WERI-Rb-1 (cell line): ENCODE data around the gene ATP2A3.

ENCODE experiments used
- DNase-seq: peaks from one replicate; pipeline ENCODE4 v3.0.0-alpha.2; 2020
- H3K27ac ChIP-seq: fragments of 250-450 bp; sonication (Bioruptor Pico); 2 replicates; pipeline ENCODE4 v1.5.1; 2020; ENCODE audit warnings: mild to moderate bottlenecking, moderate library complexity
- H3K27me3 ChIP-seq: fragments of 250-450 bp; sonication (Bioruptor Pico); 2 replicates; pipeline ENCODE4 v1.5.1; 2021; ENCODE audit warnings: mild to moderate bottlenecking, low read depth, moderate library complexity; ENCODE audit not compliant: insufficient read depth, severe bottlenecking
- H3K36me3 ChIP-seq: fragments of 250-450 bp; sonication (Bioruptor Pico); 2 replicates; pipeline ENCODE4 v1.5.1; 2020; ENCODE audit warnings: mild to moderate bottlenecking, moderate library complexity
- H3K4me3 ChIP-seq: 2 replicates; pipeline ENCODE4 v1.5.1; 2011; ENCODE audit warnings: low read depth, mild to moderate bottlenecking, control low read depth, low read length
- H3K9me3 ChIP-seq: fragments of 250-450 bp; sonication (Bioruptor Pico); 2 replicates; pipeline ENCODE4 v1.5.1; 2021; ENCODE audit warnings: mild to moderate bottlenecking, moderate library complexity; ENCODE audit not compliant: severe bottlenecking
- TF ChIP-seq, protein P1 (sequence below): IDR thresholded peaks from 2 replicates; pipeline ENCODE4 v1.5.1; 2011; ENCODE audit warnings: low read depth, mild to moderate bottlenecking, control low read depth, inconsistent platforms, low read length

Gene ATP2A3

DNA sequence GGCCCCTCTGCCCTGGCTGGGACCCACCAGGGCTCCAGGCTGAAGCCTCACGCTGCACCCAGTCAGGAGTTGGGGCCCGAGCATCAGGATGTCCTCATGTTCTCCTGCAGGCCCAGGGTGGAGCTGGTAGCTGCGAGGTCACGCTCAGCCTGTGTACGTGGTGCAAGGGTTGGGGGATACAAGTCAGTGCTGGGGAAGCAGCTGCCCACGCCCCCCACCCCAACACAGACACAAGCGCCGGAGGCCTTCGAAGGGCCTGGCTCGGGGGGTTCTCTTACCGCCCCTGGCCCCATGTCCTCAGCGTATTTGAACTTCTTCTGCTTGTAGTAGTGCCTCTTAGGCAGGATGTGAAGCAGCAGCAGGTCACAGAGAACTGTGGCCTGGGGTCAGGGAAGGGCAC, 66.5 kb downstream of the ATP2A3 start:
- TF ChIP-seq, protein P1, sequence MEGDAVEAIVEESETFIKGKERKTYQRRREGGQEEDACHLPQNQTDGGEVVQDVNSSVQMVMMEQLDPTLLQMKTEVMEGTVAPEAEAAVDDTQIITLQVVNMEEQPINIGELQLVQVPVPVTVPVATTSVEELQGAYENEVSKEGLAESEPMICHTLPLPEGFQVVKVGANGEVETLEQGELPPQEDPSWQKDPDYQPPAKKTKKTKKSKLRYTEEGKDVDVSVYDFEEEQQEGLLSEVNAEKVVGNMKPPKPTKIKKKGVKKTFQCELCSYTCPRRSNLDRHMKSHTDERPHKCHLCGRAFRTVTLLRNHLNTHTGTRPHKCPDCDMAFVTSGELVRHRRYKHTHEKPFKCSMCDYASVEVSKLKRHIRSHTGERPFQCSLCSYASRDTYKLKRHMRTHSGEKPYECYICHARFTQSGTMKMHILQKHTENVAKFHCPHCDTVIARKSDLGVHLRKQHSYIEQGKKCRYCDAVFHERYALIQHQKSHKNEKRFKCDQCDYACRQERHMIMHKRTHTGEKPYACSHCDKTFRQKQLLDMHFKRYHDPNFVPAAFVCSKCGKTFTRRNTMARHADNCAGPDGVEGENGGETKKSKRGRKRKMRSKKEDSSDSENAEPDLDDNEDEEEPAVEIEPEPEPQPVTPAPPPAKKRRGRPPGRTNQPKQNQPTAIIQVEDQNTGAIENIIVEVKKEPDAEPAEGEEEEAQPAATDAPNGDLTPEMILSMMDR, result no peak
- no peak for DNase-seq
- Histone ChIP-seq H3K27ac (no peak overlapping the region), H3K27me3 (no peaks in the 10 kb centered on the region), H3K36me3 (no peaks in the 10 kb centered on the region), H3K9me3 (no peaks in the 10 kb centered on the region), H3K4me3 (no peak overlapping the region)

DNA sequence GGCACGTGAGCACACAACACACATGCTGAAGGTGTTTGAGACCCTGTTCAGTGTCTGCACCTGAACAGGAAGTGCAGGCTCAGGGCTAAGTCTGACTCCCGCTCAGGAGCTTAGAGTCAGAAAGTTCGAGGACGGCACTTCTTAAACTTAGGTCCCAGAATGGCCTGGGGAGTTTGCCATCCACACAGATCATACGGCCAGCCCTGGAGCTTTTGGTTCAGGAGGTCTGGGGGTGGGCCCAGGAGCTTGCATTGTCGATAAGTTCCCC, 67.3 kb downstream of the ATP2A3 start:
- H3K9me3 ChIP-seq, result no peaks in the 10 kb centered on the region
- no peak for DNase-seq
- TF ChIP-seq, protein P1, result no peak
- H3K27me3 ChIP-seq, result no peaks in the 10 kb centered on the region
- H3K27ac ChIP-seq, result no peak overlapping the region; the same call in 1 of the 2 replicates
- no peaks in the 10 kb centered on the region for H3K36me3 ChIP-seq
- no peak overlapping the region for H3K4me3 ChIP-seq

DNA sequence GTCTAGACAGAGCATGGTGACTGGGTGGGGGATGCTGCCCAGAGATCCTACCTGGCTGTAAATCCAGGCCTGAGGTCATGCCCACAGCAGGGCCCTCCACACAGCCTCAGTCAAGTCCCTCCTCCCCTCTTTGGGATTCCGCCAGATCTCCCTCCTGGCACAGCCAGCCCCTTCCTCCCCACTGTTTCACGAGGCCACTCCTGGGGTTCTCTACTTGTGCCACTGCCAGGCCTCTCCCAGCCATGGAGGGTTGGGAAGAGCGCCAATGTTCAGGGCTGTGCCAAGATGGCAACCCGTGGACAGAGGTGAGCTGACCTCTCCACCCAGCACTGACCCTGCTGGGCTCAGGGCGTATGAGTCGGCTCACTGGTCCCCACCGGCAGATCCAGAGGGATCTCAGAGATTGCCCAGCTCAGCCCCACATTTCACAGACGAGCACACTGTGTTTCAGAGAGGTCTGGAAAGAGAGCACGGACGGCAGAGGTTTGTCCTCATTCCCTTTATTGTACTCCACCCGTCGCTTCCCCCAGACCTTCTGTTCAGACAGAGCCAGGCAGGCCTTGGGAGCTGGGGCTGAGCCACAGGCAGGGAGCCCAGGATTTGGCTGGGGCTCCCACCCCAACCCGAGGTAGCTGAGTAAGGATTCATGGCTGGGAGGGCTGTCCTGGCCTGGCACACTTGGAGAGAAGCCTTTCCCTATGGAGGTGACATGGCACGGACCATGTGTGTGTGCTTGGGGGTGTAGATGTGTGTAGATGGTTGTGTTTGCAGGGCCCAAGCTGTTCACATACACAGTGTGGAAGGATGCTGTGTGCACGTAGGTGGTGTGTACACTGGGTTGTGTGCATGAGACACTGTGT, 67.9 kb downstream of the ATP2A3 start:
- H3K27ac ChIP-seq, result peak overlapping the region; percentile 38
- no peak for DNase-seq

DNA sequence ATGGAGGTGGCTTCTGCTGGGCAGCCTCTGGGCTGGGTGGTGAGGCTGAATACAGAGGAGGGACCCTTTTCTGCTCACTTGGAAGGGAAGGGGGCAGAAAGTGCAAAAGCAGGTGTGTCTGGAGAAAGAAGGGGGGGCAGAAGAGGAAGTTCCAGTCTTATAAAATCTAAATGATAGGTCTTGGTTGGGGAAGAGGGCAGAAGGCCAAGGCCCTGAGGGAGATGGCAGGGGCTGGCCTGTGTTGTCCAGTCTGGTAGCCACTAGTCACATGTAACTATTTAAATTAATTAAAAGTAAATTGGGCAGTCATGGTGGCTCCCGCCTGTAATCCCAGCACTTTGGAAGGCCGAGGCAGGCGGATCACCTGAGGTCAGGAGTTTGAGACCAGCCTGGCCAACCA, 68.9 kb downstream of the ATP2A3 start:
- no peak for DNase-seq
- TF ChIP-seq, protein P1, result no peak
- Histone ChIP-seq H3K9me3 (no peaks in the 10 kb centered on the region), H3K27me3 (no peaks in the 10 kb centered on the region), H3K4me3 (no peak overlapping the region), H3K27ac (peak overlapping the region; percentile 84), H3K36me3 (no peaks in the 10 kb centered on the region)

More for the DNA sequence above, 67.9 kb downstream of the ATP2A3 start:
- H3K27me3 ChIP-seq, result no peaks in the 10 kb centered on the region
- no peak overlapping the region for H3K4me3 ChIP-seq
- TF ChIP-seq, protein P1, result no peak
- no peaks in the 10 kb centered on the region for H3K9me3 ChIP-seq
- no peaks in the 10 kb centered on the region for H3K36me3 ChIP-seq

DNA sequence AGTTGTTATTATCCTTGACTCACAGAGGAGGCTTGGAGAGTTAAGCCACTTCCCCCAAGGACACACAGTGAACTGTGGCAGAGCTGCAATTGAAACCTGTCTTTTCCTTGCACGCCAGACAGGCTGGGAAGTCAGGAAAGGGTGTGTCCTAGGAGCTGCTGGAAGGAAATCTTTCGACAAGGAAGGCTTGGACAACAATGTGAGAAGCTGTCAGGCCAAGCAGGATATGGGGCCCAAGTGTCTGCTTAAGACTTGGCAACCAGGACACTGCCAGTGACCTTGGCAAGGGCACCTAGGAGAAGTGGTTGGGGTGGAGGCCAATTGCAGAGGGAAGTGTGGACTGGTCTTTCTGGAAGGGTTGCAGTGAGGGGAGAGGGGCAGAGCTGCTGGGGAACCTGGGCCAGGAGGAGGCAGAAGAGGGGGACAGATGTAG, 69.3 kb downstream of the ATP2A3 start:
- no peaks in the 10 kb centered on the region; the same call in 1 of the 2 replicates for H3K36me3 ChIP-seq
- DNase-seq, result peak; percentile 42
- TF ChIP-seq, protein P1, result no peak
- H3K27ac ChIP-seq, result peak overlapping the region; percentile 84
- H3K27me3 ChIP-seq, result no peaks in the 10 kb centered on the region
- H3K4me3 ChIP-seq, result no peak overlapping the region
- no peaks in the 10 kb centered on the region for H3K9me3 ChIP-seq

DNA sequence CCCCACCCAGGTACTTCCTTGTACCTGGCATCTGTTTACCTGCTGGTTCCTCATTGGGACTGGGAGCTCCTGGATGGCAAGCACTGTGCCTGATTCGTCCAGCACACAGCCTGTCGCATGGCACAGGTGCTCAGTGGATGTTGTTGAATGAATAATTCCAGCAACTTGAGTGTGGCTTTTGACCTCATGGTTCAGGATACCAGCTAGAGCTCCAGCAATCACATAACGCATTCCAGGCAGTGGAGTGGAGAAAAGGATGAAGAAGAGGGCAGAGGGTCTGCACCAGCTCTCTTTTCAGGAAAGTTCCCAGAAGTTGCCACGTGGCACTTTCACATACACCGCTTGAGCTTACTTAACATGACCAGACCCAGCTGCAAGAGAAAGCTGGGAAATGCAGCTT, 70.0 kb downstream of the ATP2A3 start:
- Histone ChIP-seq H3K4me3 (no peak overlapping the region), H3K27me3 (no peaks in the 10 kb centered on the region), H3K9me3 (no peaks in the 10 kb centered on the region), H3K36me3 (no peaks in the 10 kb centered on the region; the same call in 1 of the 2 replicates), H3K27ac (peak overlapping the region; percentile 84)
- TF ChIP-seq, protein P1, result no peak
- no peak for DNase-seq
